ENCODE data around the gene TAC3.
"Not testable (repeated sequence)": the region's sequence is repeated elsewhere in the genome, so short reads cannot be mapped to it uniquely, and the experiment has no call there.

DNA sequence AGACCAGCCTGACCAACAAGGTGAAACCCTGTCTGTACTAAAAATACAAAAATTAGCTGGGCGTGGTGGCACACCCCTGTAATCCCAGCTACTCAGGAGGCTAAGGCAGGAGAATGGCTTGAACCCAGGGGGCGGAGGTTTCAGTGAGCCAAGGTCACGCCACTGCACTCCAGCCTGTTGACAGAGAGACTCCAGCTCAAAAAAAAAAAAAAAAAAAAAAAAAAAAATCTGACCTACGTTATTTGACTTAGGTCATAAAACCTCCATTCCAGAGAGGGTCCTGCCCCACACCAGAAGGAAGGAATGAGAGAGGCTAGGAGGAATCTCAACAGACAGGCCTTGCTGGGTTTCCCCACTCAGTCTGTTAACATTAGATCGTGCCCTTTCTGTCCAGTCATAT is 2.0 kb upstream of the TAC3 start:
- TF ChIP-seq, protein P1, sequence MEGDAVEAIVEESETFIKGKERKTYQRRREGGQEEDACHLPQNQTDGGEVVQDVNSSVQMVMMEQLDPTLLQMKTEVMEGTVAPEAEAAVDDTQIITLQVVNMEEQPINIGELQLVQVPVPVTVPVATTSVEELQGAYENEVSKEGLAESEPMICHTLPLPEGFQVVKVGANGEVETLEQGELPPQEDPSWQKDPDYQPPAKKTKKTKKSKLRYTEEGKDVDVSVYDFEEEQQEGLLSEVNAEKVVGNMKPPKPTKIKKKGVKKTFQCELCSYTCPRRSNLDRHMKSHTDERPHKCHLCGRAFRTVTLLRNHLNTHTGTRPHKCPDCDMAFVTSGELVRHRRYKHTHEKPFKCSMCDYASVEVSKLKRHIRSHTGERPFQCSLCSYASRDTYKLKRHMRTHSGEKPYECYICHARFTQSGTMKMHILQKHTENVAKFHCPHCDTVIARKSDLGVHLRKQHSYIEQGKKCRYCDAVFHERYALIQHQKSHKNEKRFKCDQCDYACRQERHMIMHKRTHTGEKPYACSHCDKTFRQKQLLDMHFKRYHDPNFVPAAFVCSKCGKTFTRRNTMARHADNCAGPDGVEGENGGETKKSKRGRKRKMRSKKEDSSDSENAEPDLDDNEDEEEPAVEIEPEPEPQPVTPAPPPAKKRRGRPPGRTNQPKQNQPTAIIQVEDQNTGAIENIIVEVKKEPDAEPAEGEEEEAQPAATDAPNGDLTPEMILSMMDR (IDR thresholded peaks at IDR 0.05): not testable (repeated sequence)
- TF ChIP-seq POLR2A (IDR thresholded peaks at IDR 0.05): not testable (repeated sequence)
